Superior temporal gyrus (tissue), 1 donor: ENCODE measurements around the gene ENTPD7.

Experiments used
- DNase-seq: peaks from one replicate; pipeline ENCODE4 v3.0.0-alpha.2; 2016; ENCODE audit errors: extremely low spot score

Gene ENTPD7

DNA sequence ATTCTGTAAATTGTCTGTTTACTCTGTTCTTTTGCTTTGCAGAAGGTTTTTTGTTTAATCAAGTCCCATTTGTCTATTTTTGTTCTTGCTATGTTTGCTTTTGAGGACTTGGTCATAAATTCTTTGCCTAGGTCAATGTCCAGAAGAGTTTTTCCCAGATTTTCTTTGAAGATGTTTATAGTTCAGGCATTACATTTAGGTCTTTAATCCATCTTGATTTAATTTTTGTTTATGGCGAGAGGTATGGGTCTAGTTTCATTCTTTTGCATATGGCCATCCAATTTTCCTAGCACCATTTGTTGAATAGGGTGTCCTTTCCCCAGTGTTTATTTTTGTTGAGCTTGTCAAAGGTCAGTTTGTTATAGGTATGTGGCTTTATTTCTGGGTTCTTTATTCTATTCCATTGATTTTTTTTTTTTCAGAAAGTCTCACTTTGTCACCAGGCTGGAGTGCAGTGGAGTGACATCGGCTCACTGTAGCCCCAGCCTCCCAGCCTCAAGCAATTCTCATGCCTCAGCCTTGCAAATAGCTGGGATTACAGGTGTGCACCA, 11.6 kb upstream of the ENTPD7 start:
- DNase-seq: no peak

DNA sequence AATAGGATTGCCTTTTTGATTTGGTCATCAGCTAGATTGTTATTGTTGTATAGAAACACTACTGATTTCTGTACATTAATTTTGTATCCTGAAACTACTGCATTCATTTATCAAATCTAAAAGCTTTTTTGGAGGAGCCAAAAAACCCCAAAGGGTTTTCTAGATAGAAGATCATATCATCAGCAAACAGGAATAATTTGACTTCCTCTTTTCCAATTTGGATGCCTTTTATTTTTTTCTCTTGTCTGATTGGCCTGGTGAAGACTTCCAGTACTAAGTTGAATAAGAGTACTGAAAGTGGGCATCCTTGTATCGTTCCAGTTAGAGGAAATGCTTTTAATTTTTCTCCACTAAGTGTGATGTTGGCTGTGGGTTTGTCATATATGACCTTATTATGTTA, 10.6 kb upstream of the ENTPD7 start:
- no peak for DNase-seq

DNA sequence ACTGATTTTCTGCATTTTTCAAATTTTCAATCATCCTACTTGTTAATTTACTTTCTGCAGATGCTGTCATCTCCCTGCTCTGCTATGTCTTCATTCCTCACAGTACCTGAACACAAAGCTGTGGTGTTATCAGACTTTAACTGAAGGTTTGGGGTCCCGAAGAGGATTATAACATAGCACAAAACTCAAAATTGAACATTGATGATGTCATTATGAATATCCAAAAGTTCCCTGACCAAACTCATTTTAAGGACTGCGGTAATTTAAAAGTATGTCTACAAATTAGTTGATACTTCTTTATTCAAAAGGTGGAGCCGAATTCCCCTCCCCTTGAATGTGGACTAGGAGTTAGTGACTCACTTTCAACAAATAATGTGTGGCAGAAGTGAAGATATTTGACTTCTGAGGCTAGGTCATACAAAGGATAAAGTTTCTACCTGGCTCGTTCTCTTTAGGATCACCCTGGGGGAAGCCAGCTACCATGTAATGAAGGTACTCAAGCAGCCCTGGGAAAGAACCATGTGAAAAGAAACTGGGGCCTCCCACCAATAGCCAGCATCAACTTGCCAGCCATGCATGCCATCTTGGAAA, 6.4 kb upstream of the ENTPD7 start:
- DNase-seq: no peak

DNA sequence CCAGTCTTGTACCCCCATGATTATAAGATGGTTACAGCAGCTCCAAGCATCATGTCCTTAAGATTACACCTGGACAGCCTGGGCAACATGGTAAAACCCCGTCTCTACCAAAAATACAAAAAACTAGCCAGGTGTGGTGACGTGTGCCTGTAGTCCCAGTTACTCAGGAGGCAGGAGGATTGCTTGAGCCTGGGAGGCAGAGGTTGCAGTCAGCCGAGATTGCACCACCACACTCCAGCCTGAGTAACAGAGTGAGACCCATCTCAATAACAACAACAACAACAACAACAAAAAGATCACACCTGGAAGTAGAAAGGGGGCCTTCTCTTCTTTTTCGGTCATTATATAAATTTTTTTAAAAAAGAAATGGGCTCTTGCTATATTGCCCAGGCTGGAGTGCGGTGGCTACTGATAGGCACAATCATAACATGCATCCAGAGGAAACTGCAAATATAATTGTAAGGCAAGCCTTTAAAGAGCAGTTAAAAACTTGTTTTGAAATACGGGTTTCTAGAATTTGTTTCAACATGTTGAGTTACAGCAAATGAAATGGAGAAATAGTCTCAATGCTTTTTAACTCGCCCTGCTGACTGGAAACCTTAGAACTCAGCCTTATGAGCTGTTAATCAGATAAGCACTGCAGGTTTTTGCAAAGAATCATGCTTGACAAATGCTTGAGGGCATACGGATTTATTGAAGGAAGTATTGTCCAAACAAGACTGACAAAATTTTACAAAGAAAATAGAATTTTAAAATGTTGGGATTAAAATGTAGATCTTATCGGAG, 4.7 kb upstream of the ENTPD7 start:
- no peak for DNase-seq

DNA sequence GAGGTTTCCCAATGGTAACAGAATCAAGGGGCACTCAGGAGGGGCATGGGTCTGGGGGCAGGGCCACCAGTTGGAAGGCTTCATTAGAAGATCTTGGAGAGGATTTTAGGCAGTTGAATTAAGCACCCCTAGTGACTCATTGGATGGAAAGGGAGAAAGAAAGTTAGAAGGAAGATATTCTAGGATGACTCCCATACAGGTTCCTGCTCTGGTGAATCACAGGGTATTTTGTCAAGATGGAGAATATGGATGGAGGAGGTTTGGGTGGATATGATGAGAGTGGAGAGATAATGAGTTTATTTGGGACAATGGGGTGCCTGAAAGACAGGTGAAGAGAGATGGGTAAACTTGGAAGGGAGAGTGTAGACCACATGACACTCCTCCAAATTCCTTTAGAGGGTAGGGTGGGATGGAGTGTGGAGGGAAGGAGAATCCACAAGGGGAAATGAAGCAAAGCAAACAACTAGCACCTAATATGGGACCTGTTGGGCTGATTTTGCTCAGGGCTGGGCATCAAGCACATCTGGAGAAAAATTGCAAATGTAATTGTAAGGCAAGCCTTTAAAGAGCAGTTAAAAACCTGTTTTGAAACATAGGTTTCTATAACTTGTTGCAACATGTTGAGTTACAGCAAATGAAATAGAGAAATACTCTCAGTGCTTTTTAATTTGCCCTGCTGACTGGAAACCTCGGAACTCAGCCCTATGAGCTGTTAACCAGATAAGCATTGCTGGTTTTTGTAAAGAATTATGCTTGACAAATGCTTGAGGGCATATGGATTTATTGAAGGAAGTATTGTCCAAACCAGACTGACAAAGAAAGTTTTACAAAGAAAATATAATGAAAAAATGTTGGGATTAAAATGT, 2.9 kb upstream of the ENTPD7 start:
- DNase-seq: no peak

DNA sequence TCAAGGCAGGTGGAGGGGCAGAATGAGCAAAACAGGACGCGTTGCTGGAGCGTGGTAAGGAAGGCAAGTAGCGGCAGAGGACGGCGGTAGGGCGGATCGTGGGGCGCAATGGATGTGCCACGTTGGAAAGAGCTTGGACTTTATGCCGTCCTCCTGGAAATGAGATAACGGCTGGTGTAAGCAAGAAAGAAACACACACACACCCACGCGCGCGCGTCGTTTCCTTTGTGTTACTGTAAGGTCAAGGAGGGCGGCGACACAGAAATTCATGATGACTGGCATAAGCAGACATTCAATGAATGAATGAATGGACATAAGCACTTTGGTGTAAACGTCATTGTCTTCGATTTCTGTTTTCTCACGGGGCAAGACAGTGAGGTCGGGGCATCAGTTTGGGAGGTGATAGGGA, 683 bp upstream of the ENTPD7 start:
- no peak for DNase-seq

DNA sequence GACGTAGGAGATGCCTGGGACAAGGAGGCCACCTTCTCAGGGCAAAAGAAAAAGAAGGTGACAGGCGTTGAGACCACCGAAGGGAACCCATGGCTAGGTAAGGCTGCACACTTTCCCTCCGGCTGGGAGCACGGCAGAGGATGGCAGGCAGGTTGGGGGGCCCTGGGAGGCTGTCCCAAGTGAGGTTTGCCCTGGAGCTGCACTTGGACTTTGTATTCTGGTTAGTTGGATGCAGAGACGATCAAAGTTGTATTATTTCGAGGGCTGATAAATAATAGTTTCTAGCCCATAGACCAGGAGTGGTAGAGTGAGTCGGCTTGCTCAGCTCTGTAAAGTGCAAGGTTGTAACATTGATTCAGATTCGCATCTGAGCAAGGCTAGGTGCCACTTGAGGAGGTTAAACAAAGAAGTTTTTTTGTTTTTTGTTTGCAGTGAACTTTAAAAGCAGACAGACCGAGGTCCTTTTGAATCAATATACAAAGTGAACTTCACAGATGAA, 608 bp downstream of the ENTPD7 start:
- DNase-seq: no peak

DNA sequence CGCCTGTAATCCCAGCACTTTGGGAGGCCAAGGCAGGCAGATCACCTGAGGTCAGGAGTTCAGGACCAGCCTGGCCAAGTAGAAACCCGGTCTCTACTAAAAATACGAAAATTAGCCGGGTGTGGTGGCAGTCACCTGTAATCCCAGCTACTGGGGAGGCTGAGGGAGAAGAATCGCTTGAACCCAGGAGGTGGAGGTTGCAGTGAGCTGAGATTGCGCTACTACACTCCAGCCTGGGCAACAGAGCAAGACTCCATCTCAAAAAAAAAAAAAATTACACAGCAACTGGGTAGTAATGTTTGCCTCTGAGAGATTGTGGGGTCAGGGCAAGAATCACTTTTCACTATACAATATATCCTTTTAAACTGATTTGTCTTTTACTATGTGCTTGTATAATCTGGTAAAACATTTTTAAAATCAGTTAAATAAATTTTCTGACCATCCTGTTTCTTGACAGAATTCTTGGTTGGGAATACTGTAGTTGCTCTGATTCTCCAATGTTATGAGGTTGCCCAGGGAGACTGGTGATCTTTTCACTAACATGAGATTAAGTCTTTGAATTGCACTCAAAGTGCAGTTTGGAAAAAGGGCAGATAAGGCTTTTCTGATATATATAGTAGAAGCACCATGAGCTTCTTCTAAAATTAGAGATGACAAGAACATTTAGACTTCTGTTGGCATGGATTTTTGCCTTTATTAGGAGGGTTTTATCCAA, 1.5 kb downstream of the ENTPD7 start:
- DNase-seq: no peak

DNA sequence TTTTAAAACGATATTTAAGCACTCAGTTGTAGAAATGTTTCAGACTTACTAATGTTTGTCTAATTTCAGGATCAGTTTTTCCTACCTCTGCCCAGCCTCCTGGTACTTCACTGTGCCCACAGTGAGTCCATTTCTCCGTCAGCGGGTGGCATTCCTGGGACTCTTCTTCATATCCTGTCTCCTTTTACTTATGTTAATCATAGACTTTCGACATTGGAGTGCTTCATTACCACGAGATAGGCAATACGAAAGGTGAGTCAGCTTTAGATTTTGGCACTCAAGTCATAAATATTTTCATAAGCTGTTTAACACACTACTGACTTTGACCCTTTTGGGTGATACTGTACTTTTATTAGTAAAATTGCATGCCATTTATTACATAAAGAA, 2.1 kb downstream of the ENTPD7 start:
- DNase-seq: no peak

DNA sequence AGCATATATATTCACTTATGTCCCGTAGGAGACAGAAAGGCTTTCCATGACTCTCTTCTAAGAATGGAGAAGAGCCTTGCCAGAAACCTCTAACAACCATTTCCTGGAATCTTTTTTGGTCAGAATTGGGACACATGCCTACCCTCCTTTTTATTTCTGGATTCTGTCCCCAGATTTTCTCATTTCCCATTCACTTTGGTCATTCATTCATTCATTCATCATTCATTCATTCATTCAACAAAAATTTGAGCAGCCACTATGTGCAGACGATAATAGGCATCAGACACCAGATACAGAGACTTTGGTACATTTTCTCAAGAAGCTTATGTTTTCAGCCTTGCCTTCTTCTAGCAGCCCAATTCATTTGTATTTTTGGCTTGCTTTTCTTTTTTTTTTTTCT, 6.0 kb downstream of the ENTPD7 start:
- no peak for DNase-seq

DNA sequence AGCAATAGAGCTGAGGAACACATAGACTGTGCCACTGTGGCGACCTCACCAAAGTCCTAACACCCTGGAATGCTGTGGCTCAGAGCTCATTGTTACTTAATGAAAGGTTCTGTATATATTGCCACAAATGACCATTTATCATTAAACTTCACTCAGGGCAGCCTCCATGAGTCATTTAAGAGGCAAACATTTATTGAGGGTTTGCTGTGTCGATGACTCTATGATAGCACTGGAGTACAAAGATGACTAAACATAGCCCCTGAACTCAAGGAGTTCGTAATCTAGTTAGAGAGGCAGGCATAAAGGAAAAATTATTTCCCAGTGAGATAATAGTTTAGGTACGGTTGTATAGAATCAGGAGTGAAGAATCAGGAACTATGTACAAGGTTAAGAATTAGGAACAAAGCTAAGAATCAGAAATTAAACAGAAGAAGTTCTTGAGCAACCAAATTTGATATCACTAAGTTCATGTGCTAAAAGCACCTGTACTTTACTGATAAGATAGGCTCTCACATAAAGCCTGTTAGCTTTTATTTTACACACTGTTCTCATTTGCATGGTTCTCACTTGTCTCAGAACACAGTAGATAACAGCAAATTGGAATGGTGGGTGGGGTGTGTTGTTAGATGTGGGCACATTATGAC, 7.9 kb downstream of the ENTPD7 start:
- no peak for DNase-seq

DNA sequence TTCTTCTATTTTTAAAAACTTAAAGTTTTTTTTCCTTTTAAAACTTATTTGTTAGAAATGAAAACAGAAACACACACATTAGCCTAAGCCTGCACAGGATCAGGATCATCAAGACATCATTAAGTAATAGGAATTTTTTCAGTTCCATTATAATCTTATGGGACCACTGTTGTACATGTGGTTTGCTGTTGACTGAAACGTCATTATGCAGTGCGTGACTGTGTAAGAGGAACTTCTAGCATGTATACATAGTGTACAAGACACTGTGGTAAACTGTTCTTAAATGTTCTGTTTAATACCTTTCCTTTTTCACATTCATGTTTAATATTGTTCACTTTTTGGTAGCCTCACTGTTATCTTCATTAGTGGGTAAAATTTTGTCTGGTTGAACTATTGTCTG, 12.1 kb downstream of the ENTPD7 start:
- no peak for DNase-seq

DNA sequence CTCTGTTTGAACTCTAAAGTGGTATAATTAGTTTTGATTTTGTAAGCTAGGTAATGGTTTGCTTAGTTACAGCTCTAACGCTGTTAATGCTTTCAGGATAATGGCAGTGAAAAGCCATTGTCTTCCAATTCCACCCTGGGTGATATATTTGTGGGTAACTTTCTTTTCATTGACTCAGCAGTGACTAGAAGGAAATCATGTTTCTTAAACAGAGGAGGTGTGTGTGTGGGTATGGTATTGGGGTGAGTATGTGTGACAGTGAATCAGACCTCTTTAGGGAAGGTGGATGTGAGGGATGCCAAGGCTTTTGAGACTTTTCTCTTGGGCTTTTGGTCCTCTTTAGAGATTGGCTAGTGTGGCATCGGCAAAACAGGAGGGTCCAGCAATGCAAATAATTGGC, 13.6 kb downstream of the ENTPD7 start:
- no peak for DNase-seq

DNA sequence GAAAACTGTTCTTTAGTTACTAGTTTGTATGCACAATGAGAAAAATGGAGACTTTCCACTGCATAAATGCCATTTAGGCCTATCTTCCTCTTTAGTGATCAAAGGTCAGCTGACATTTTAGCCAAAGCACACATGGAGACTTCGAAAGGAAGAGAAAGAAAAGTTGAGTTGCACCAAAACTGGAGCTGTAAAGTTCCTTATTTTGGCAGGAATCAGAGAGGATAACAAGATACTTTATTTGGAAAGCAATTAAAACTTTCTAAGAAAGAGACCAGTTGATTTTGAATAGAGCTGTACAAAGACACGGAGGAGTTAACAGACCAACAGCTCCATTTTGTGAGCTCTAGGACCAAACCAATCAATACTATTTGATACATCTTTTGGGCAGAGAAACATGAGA, 14.2 kb downstream of the ENTPD7 start:
- no peak for DNase-seq

DNA sequence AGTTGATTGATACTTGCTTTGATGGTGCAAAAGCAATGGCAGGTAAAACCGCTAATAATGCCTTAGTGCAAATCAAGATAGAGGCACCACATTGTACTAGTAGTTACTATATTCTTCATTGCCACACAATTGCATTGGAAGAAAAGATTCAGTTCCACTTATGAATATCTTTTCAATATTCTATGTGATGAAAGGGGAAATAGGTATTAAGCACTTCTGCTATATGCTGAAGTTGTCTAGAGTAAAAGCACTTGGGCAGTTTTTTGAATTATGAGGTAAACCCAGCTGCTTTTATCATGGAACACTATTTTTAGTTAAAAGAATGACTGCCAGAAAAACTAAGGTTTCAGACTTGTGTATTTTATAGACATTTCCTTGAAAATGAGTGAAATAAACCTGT, 15.5 kb downstream of the ENTPD7 start:
- no peak for DNase-seq

DNA sequence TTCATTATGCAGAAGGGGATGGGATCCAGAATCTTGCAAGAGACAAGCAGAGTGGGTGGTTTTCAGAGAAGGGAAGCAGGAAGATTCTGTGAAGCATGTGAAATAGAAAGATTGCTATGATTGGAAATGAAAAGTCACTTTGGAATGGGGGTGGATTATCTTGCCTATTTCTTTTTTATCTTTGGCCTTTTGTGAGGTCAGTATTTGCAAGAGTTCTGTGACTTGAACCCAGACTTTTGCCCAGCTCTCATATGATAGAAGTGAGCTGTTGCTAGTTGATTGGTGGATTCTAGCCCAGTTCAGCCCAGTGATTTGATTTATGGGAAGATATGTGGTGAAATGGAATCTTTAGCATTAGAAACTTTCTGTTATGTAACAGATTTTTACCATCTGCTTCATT, 17.1 kb downstream of the ENTPD7 start:
- DNase-seq: no peak

DNA sequence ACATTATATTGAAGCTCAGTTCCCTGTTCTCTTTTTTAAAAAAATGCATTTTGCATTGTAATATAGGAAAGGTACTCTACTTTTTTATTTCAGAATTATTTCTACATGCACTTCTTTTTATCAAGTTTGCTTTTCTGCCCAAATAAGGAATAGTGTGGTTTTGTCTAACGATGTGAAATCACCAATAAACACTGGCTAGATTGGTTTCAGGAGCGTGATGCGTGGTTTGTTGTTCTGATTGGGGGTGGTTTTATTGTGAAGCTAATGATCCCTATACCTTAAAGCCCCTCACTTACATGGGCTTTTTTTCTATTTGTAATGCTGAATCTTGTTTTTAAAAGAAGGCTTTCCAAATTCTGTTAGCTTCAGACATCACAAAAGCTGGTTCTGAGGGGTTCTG, 17.6 kb downstream of the ENTPD7 start:
- DNase-seq: no peak

DNA sequence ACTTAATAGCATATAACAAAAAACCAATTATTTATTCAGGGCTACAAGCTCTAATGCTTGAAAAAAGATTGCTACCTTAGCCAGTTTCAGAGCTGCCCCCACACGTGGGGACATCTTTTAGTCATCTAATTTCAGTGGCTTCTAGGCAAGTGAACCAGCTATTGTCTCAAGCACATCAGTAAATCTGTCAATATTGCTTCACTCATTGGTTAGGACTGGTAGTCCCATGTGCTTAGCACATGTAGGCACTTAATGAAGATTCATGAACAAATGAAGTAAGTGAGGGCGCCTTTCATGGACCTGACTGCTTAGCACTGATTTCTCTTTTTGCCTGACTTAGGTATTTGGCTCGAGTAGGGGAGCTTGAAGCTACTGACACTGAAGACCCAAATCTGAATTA, 19.6 kb downstream of the ENTPD7 start:
- no peak for DNase-seq

DNA sequence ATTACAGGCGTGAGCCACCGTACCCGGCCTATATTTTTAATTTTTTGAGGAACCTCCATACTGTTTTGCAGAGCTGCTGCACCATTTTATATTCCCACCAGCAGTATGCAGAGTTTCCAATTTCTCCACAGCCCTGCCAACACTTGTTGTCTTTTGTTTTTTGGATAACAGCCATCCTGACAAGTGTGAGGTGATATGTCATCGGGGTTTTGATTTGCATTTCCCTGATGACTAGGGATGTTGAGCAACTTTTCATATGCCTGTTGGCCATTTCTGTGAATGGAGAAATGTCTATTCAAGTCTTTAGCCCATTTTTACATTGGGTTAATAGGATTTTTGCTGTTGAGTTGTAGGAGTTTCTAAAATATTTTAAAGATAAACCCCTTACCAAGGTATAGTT, 22.2 kb downstream of the ENTPD7 start:
- no peak for DNase-seq

DNA sequence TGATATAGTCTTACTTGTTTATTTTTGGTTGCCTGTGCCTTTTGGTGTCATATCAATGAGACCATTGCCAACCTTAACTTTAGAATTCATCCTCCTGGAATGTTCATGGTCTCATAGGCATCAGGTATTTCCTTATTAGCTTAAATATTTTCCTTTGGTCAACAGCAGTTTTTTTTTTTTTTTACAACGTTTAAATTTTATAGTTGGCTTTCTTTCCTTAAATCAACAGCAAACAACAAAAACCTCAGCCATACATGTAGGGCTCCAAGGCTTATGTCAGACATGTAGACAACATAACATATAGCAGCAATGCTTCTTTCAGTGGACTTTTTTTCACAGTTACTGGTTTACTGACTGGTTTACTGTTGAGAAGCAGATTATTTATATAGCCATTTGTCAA, 22.7 kb downstream of the ENTPD7 start:
- no peak for DNase-seq

DNA sequence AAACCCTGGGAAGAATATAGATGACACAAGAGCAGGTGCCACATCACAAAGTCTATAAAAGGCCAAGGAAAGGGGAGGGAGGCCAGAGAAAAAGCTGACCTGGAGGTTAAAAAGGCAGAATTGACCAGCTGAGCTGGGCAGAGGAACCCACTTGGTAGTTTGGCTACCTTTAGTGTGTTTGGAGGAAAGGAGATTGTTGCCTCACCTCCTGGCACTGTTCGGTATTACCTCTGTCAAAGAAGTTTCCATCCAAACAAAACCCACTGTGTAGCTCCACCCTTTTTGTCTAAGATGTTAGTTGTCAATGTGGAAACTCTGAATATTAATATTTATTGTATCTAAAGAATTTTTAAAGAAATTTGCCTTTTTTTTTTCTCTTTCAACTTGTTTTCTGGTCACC, 23.4 kb downstream of the ENTPD7 start:
- DNase-seq: no peak
